C4-2B (cell line): ENCODE measurements around the gene PRDX5.

Experiments used
- H3K27ac ChIP-seq: fragments of 450-650 bp; 2 replicates; pipeline ENCODE4 v1.5.1; 2017
- CTCF ChIP-seq: fragments of 450-650 bp; conservative IDR thresholded peaks from 2 replicates; pipeline ENCODE4 v1.5.1; 2017; ENCODE audit warnings: mild to moderate bottlenecking
- ZFX ChIP-seq: fragments of 450-650 bp; IDR thresholded peaks from 2 replicates; pipeline ENCODE4 v1.6.1; 2017

Gene PRDX5

GRCh38 chr11:64342869-64343745 lies 25.2 kb downstream of the PRDX5 start:
- H3K27ac ChIP-seq: peak overlapping the region; percentile 66; the same call in 1 of the 2 replicates
- TF ChIP-seq CTCF: no peak
- TF ChIP-seq ZFX: no peak

- no peak overlapping the region for H3K27ac ChIP-seq
- TF ChIP-seq ZFX (no peak), CTCF (no peak; the same call in 1 of the 2 replicates)
These were observed 26.0 kb downstream of the PRDX5 start for GRCh38 chr11:64343767-64344559.

GRCh38 chr11:64344787-64345186 lies 26.9 kb downstream of the PRDX5 start:
- no peak for TF ChIP-seq ZFX
- TF ChIP-seq CTCF: no peak
- H3K27ac ChIP-seq: no peak overlapping the region

- no peak for TF ChIP-seq ZFX
- no peak for TF ChIP-seq CTCF
- H3K27ac ChIP-seq: no peak overlapping the region
These were observed 29.4 kb downstream of the PRDX5 start for GRCh38 chr11:64347193-64347867.

GRCh38 chr11:64348383-64349024 lies 30.6 kb downstream of the PRDX5 start:
- TF ChIP-seq CTCF: no peak
- TF ChIP-seq ZFX: no peak
- H3K27ac ChIP-seq: no peak overlapping the region

GRCh38 chr11:64349025-64349387 lies 31.1 kb downstream of the PRDX5 start:
- TF ChIP-seq CTCF (no peak), ZFX (no peak)
- no peak overlapping the region for H3K27ac ChIP-seq
